ENCODE data around the gene WDSUB1. TPM values are rescaled to one million over a fixed set of nuclear protein-coding genes. Genes with fewer than 3 reads are reported as not detected.

The WDSUB1 gene
- polyA plus RNA-seq, 1 of the 3 experiments (the other 2 are of a cell fraction): 5.3 TPM

DNA sequence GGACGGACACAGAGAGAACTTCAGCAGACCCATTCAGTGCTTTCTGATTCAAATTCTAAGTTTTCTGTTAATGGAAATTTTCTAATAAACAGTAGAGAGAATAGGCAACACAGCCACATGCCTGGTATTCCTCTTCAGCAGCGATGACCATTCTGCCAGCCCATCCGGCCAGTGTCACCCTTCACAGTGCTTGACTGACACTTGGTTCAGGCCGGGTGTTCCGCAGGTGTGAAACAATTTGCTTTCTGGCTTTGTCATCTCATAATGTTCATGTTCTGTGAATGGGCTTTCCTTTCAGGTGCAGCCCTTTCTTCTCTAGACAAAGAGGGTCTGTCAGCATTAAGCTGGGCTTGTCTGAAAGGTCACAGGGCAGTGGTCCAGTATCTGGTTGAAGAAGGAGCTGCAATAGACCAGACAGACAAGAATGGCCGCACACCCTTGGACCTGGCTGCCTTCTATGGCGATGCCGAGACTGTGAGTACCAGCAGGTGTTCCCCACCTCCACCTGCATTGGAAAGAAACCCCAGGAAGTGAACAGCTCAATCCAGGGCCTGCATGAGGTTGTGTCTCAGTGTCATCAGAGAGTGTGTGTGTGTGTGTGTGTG is 67.0 kb downstream of the WDSUB1 start:
- Histone ChIP-seq H3K4me1 (ENCODE audit: control insufficient read depth in 1 of 2, insufficient read depth in 2 of 2, low read depth in 1 of 2, low read length in 1 of 2) (no peaks in the 10 kb centered on the region; a peak in 1 of 4 replicates), H3F3A (replicated peaks; ENCODE audit: insufficient read depth) (no peaks in the 10 kb centered on the region), H3K79me2 (ENCODE audit: insufficient read depth) (no peaks in the 10 kb centered on the region), H3K9me3 (no peaks in the 10 kb centered on the region), H4K20me1 (ENCODE audit: insufficient read depth) (no peaks in the 10 kb centered on the region), H3K27me3 (ENCODE audit: insufficient read depth) (no peaks in the 10 kb centered on the region), H3K4me2 (no peak overlapping the region), H3K4me3 (ENCODE audit: low read depth in 2 of 2, low read length in 1 of 2) (no peak overlapping the region), H3K36me3 (replicated peaks in 1 of 2; ENCODE audit: control insufficient read depth in 1 of 2, insufficient read depth in 2 of 2, low read length in 1 of 2) (peaks cover 4 to 77% of the 10 kb centered on the region in 2 experiments), H2AFZ (ENCODE audit: low read depth) (no peak overlapping the region), H3K9ac (no peak overlapping the region), H3K9me2 (no peaks in the 10 kb centered on the region), H3K27ac (ENCODE audit: low read depth in 2 of 2, low read length in 1 of 2) (no peak overlapping the region)
- ChIA-PET POLR2A (no interaction called here), CTCF (no interaction called here)
- WGBS (ENCODE audit: low lambda C conversion rate): 97% methylated on average over 8 of the region's 8 CpGs
- no peak for DNase-seq
- TF ChIP-seq GABPA (IDR thresholded peaks at IDR 0.05; ENCODE audit: low read depth) (no peak), TEAD4 (IDR thresholded peaks at IDR 0.05; ENCODE audit: borderline replicate concordance, insufficient read depth) (no peak), FOSL2 (IDR thresholded peaks at IDR 0.05; ENCODE audit: borderline replicate concordance, low read depth) (no peak), MEF2A (IDR thresholded peaks at IDR 0.05; ENCODE audit: borderline replicate concordance, low read depth) (no peak), JUND (IDR thresholded peaks at IDR 0.05) (no peak), SMC3 (IDR thresholded peaks at IDR 0.05; ENCODE audit: low read depth, low read length) (no peak), NFIC (IDR thresholded peaks at IDR 0.05; ENCODE audit: borderline replicate concordance) (no peak), YY1 (IDR thresholded peaks at IDR 0.05; ENCODE audit: low read depth) (no peak), RCOR1 (IDR thresholded peaks at IDR 0.05; ENCODE audit: low read length) (no peak), SIN3A (IDR thresholded peaks at IDR 0.05; ENCODE audit: borderline replicate concordance, low read depth, low read length) (no peak), FOXM1 (IDR thresholded peaks at IDR 0.05; ENCODE audit: low read depth) (no peak), NRF1 (IDR thresholded peaks at IDR 0.05; ENCODE audit: low read depth, low read length) (no peak), EZH2phosphoT487 (IDR thresholded peaks at IDR 0.05; ENCODE audit: borderline replicate concordance, low read depth) (no peak), EP300 (IDR thresholded peaks at IDR 0.05; ENCODE audit: borderline replicate concordance in 1 of 2, low read depth in 1 of 2, low read length in 1 of 2) (no peak)
- TF ChIP-seq, protein P1, sequence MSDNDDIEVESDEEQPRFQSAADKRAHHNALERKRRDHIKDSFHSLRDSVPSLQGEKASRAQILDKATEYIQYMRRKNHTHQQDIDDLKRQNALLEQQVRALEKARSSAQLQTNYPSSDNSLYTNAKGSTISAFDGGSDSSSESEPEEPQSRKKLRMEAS (IDR thresholded peaks at IDR 0.05; ENCODE audit: low read depth): no peak
- TF ChIP-seq, protein P2, sequence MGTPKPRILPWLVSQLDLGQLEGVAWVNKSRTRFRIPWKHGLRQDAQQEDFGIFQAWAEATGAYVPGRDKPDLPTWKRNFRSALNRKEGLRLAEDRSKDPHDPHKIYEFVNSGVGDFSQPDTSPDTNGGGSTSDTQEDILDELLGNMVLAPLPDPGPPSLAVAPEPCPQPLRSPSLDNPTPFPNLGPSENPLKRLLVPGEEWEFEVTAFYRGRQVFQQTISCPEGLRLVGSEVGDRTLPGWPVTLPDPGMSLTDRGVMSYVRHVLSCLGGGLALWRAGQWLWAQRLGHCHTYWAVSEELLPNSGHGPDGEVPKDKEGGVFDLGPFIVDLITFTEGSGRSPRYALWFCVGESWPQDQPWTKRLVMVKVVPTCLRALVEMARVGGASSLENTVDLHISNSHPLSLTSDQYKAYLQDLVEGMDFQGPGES (IDR thresholded peaks at IDR 0.05; ENCODE audit: low read depth, low read length): no peak
- TF ChIP-seq, protein P3, sequence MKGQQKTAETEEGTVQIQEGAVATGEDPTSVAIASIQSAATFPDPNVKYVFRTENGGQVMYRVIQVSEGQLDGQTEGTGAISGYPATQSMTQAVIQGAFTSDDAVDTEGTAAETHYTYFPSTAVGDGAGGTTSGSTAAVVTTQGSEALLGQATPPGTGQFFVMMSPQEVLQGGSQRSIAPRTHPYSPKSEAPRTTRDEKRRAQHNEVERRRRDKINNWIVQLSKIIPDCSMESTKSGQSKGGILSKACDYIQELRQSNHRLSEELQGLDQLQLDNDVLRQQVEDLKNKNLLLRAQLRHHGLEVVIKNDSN (IDR thresholded peaks at IDR 0.05; ENCODE audit: borderline replicate concordance, low read depth): no peak
- TF ChIP-seq, protein P4, sequence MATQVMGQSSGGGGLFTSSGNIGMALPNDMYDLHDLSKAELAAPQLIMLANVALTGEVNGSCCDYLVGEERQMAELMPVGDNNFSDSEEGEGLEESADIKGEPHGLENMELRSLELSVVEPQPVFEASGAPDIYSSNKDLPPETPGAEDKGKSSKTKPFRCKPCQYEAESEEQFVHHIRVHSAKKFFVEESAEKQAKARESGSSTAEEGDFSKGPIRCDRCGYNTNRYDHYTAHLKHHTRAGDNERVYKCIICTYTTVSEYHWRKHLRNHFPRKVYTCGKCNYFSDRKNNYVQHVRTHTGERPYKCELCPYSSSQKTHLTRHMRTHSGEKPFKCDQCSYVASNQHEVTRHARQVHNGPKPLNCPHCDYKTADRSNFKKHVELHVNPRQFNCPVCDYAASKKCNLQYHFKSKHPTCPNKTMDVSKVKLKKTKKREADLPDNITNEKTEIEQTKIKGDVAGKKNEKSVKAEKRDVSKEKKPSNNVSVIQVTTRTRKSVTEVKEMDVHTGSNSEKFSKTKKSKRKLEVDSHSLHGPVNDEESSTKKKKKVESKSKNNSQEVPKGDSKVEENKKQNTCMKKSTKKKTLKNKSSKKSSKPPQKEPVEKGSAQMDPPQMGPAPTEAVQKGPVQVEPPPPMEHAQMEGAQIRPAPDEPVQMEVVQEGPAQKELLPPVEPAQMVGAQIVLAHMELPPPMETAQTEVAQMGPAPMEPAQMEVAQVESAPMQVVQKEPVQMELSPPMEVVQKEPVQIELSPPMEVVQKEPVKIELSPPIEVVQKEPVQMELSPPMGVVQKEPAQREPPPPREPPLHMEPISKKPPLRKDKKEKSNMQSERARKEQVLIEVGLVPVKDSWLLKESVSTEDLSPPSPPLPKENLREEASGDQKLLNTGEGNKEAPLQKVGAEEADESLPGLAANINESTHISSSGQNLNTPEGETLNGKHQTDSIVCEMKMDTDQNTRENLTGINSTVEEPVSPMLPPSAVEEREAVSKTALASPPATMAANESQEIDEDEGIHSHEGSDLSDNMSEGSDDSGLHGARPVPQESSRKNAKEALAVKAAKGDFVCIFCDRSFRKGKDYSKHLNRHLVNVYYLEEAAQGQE (IDR thresholded peaks at IDR 0.05; ENCODE audit: low read depth, low read length): no peak
